ENCODE results near the gene CTNND2.

The CTNND2 gene

GRCh38 chr5:11411621-11412020, 492.6 kb downstream of the CTNND2 start:
- no peaks in the 10 kb centered on the region for H3K36me3 ChIP-seq (ENCODE audit: control insufficient read depth in 1 of 2, insufficient read depth in 2 of 2, low read depth in 1 of 2, low read length in 2 of 2)

GRCh38 chr5:11407556-11408145, 496.6 kb downstream of the CTNND2 start:
- no peak overlapping the region for H3K14ac ChIP-seq (ENCODE audit: low read length in 2 of 2)
- no peak overlapping the region for H2BK15ac ChIP-seq (ENCODE audit: low read depth, poor library complexity, severe bottlenecking)
- H3K4me2 ChIP-seq (ENCODE audit: low read length, poor library complexity, severe bottlenecking), result no peak overlapping the region
- H2BK12ac ChIP-seq (ENCODE audit: low read length in 2 of 2), result no peak overlapping the region
- H3K79me1 ChIP-seq (replicated peaks; ENCODE audit: low read length, poor library complexity, severe bottlenecking), result no peaks in the 10 kb centered on the region
- no peak overlapping the region for H3K9ac ChIP-seq (ENCODE audit: low read length)
- H3K23ac ChIP-seq (ENCODE audit: low read length in 2 of 2), result no peak overlapping the region
- H2BK5ac ChIP-seq (ENCODE audit: low read depth, low read length, poor library complexity, severe bottlenecking), result no peak overlapping the region
- no peak overlapping the region for H2BK120ac ChIP-seq (ENCODE audit: low read depth, low read length)
- H4K8ac ChIP-seq (ENCODE audit: low read length), result no peak overlapping the region
- no peak overlapping the region for H3K4me3 ChIP-seq (ENCODE audit: insufficient read depth in 1 of 2, low read depth in 1 of 2, low read length in 2 of 2)
- no peaks in the 10 kb centered on the region for H3K36me3 ChIP-seq (ENCODE audit: control insufficient read depth in 1 of 2, insufficient read depth in 2 of 2, low read depth in 1 of 2, low read length in 2 of 2)
- no peaks in the 10 kb centered on the region for H3K9me3 ChIP-seq (ENCODE audit: control insufficient read depth, low read length)
- no peak overlapping the region for H2AK5ac ChIP-seq (ENCODE audit: low read length, severe bottlenecking)
- H3K18ac ChIP-seq (ENCODE audit: low read depth in 1 of 2, low read length in 2 of 2), result no peak overlapping the region
- no peak for DNase-seq
- H3K4ac ChIP-seq (ENCODE audit: low read depth in 1 of 2, low read length in 2 of 2), result no peak overlapping the region
- H2AFZ ChIP-seq (ENCODE audit: low read depth, low read length), result no peak overlapping the region
- no peaks in the 10 kb centered on the region for H3K27me3 ChIP-seq (ENCODE audit: control insufficient read depth in 1 of 2, insufficient read depth in 1 of 2, low read length in 2 of 2)
- WGBS, result 91% methylated on average over 5 of the region's 5 CpGs
- no peaks in the 10 kb centered on the region for H3K4me1 ChIP-seq (ENCODE audit: control insufficient read depth, insufficient read depth, low read depth, low read length)
- H4K91ac ChIP-seq (ENCODE audit: low read length), result no peak overlapping the region
- no peak overlapping the region for H3K27ac ChIP-seq (ENCODE audit: low read length, poor library complexity, severe bottlenecking)

More at GRCh38 chr5:11411621-11412020, 492.6 kb downstream of the CTNND2 start:
- WGBS, result no CpG with 5 or more reads among the region's 2 CpGs
- Histone ChIP-seq H3K18ac (ENCODE audit: low read depth in 1 of 2, low read length in 2 of 2) (no peak overlapping the region), H2BK15ac (ENCODE audit: low read depth, poor library complexity, severe bottlenecking) (no peak overlapping the region), H3K79me1 (replicated peaks; ENCODE audit: low read length, poor library complexity, severe bottlenecking) (no peaks in the 10 kb centered on the region), H3K23ac (ENCODE audit: low read length in 2 of 2) (no peak overlapping the region), H3K4me3 (ENCODE audit: insufficient read depth in 1 of 2, low read depth in 1 of 2, low read length in 2 of 2) (no peak overlapping the region), H2BK5ac (ENCODE audit: low read depth, low read length, poor library complexity, severe bottlenecking) (no peak overlapping the region), H2AFZ (ENCODE audit: low read depth, low read length) (no peak overlapping the region), H3K14ac (ENCODE audit: low read length in 2 of 2) (no peak overlapping the region), H3K9me3 (ENCODE audit: control insufficient read depth, low read length) (peaks cover 7% of the 10 kb centered on the region), H2BK12ac (ENCODE audit: low read length in 2 of 2) (no peak overlapping the region), H3K4me1 (ENCODE audit: control insufficient read depth, insufficient read depth, low read depth, low read length) (no peaks in the 10 kb centered on the region), H3K9ac (ENCODE audit: low read length) (no peak overlapping the region), H3K27me3 (ENCODE audit: control insufficient read depth in 1 of 2, insufficient read depth in 1 of 2, low read length in 2 of 2) (no peaks in the 10 kb centered on the region), H2AK5ac (ENCODE audit: low read length, severe bottlenecking) (no peak overlapping the region), H4K8ac (ENCODE audit: low read length) (no peak overlapping the region), H2BK120ac (ENCODE audit: low read depth, low read length) (no peak overlapping the region), H3K27ac (ENCODE audit: low read length, poor library complexity, severe bottlenecking) (no peak overlapping the region), H3K4ac (ENCODE audit: low read depth in 1 of 2, low read length in 2 of 2) (no peak overlapping the region), H4K91ac (ENCODE audit: low read length) (no peak overlapping the region), H3K4me2 (ENCODE audit: low read length, poor library complexity, severe bottlenecking) (no peak overlapping the region)
- no peak for DNase-seq

GRCh38 chr5:11400316-11400715, 503.9 kb downstream of the CTNND2 start:
- Histone ChIP-seq H2BK120ac (ENCODE audit: low read depth, low read length) (no peak overlapping the region), H3K23ac (ENCODE audit: low read length in 2 of 2) (no peak overlapping the region), H3K14ac (ENCODE audit: low read length in 2 of 2) (no peak overlapping the region), H3K4me3 (ENCODE audit: insufficient read depth in 1 of 2, low read depth in 1 of 2, low read length in 2 of 2) (no peak overlapping the region), H3K27me3 (ENCODE audit: control insufficient read depth in 1 of 2, insufficient read depth in 1 of 2, low read length in 2 of 2) (peaks cover 0 to 3% of the 10 kb centered on the region in 2 experiments), H3K18ac (ENCODE audit: low read depth in 1 of 2, low read length in 2 of 2) (no peak overlapping the region), H3K9ac (ENCODE audit: low read length) (no peak overlapping the region), H3K27ac (ENCODE audit: low read length, poor library complexity, severe bottlenecking) (no peak overlapping the region), H3K4me2 (ENCODE audit: low read length, poor library complexity, severe bottlenecking) (no peak overlapping the region), H3K36me3 (ENCODE audit: control insufficient read depth in 1 of 2, insufficient read depth in 2 of 2, low read depth in 1 of 2, low read length in 2 of 2) (no peaks in the 10 kb centered on the region), H3K4me1 (ENCODE audit: control insufficient read depth, insufficient read depth, low read depth, low read length) (no peaks in the 10 kb centered on the region), H3K4ac (ENCODE audit: low read depth in 1 of 2, low read length in 2 of 2) (no peak overlapping the region), H4K8ac (ENCODE audit: low read length) (no peak overlapping the region), H2BK15ac (ENCODE audit: low read depth, poor library complexity, severe bottlenecking) (no peak overlapping the region), H2AFZ (ENCODE audit: low read depth, low read length) (no peak overlapping the region), H4K91ac (ENCODE audit: low read length) (no peak overlapping the region), H3K79me1 (replicated peaks; ENCODE audit: low read length, poor library complexity, severe bottlenecking) (no peaks in the 10 kb centered on the region), H2AK5ac (ENCODE audit: low read length, severe bottlenecking) (no peak overlapping the region), H2BK12ac (ENCODE audit: low read length in 2 of 2) (no peak overlapping the region), H3K9me3 (ENCODE audit: control insufficient read depth, low read length) (no peaks in the 10 kb centered on the region), H2BK5ac (ENCODE audit: low read depth, low read length, poor library complexity, severe bottlenecking) (no peak overlapping the region)
- WGBS, result 62% methylated on average over 2 of the region's 2 CpGs
- DNase-seq, result no peak

- H2BK15ac ChIP-seq (ENCODE audit: low read depth, poor library complexity, severe bottlenecking), result no peak overlapping the region
- no peak overlapping the region for H2BK120ac ChIP-seq (ENCODE audit: low read depth, low read length)
- H3K18ac ChIP-seq (ENCODE audit: low read depth in 1 of 2, low read length in 2 of 2), result no peak overlapping the region
- H2AK5ac ChIP-seq (ENCODE audit: low read length, severe bottlenecking), result no peak overlapping the region
- H3K9ac ChIP-seq (ENCODE audit: low read length), result no peak overlapping the region
- no peak overlapping the region for H3K4me2 ChIP-seq (ENCODE audit: low read length, poor library complexity, severe bottlenecking)
- 75% methylated on average over 3 of the region's 3 CpGs for WGBS
- no peaks in the 10 kb centered on the region for H3K4me1 ChIP-seq (ENCODE audit: control insufficient read depth, insufficient read depth, low read depth, low read length)
- H3K23ac ChIP-seq (ENCODE audit: low read length in 2 of 2), result no peak overlapping the region
- H3K14ac ChIP-seq (ENCODE audit: low read length in 2 of 2), result no peak overlapping the region
- no peak overlapping the region for H3K27ac ChIP-seq (ENCODE audit: low read length, poor library complexity, severe bottlenecking)
- no peak overlapping the region for H4K8ac ChIP-seq (ENCODE audit: low read length)
- no peak overlapping the region for H2AFZ ChIP-seq (ENCODE audit: low read depth, low read length)
- no peak overlapping the region for H3K4ac ChIP-seq (ENCODE audit: low read depth in 1 of 2, low read length in 2 of 2)
- H3K36me3 ChIP-seq (ENCODE audit: control insufficient read depth in 1 of 2, insufficient read depth in 2 of 2, low read depth in 1 of 2, low read length in 2 of 2), result no peaks in the 10 kb centered on the region
- H3K4me3 ChIP-seq (ENCODE audit: insufficient read depth in 1 of 2, low read depth in 1 of 2, low read length in 2 of 2), result no peak overlapping the region
- H2BK12ac ChIP-seq (ENCODE audit: low read length in 2 of 2), result no peak overlapping the region
- peaks cover 0 to 3% of the 10 kb centered on the region in 2 experiments for H3K27me3 ChIP-seq (ENCODE audit: control insufficient read depth in 1 of 2, insufficient read depth in 1 of 2, low read length in 2 of 2)
- H3K9me3 ChIP-seq (ENCODE audit: control insufficient read depth, low read length), result no peaks in the 10 kb centered on the region
- H4K91ac ChIP-seq (ENCODE audit: low read length), result no peak overlapping the region
- no peak overlapping the region for H2BK5ac ChIP-seq (ENCODE audit: low read depth, low read length, poor library complexity, severe bottlenecking)
- no peak for DNase-seq
- no peaks in the 10 kb centered on the region for H3K79me1 ChIP-seq (replicated peaks; ENCODE audit: low read length, poor library complexity, severe bottlenecking)
Measured at GRCh38 chr5:11398728-11399127, 505.5 kb downstream of the CTNND2 start.
